ENCODE results near the gene SNAPC1.
"Not testable (repeated sequence)": the region's sequence is repeated elsewhere in the genome, so short reads cannot be mapped to it uniquely, and the experiment has no call there.

Gene SNAPC1

DNA sequence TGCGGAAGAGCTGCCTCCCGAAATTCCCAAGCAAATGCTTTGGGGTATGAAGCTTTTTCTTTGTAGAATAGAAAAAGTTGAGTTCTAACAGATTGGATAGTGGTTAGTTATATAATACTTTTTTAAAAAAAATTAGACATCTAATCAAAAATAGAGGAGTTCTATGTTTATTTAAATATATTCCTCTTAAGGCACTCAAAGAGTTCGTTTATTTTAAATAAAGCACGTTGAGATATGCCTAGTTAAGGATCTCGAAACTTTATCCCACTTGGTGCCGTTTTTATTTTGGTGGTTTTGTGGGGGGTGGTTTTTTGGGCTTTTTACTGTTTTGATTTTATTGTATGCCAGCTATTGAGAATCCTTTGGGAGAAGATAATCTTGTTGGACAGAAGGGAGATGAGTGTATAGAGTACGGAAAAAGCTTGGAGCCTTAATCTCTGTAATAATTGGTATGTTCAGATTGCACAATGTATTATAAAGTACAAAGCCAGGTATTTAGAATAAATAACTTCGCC, 10.7 kb upstream of the SNAPC1 start:
- Histone ChIP-seq H3K9ac (ENCODE audit: low read depth, low read length) (peak overlapping the region; percentile 52; the same call in 1 of the 2 replicates), H3K27ac (ENCODE audit: low read length) (no peak overlapping the region), H3K4me1 (ENCODE audit: insufficient read depth, low read length) (peaks cover 12% of the 10 kb centered on the region), H3K4me3 (ENCODE audit: low read length) (peak overlapping the region; percentile 72; the same call in 1 of the 2 replicates), H3K27me3 (ENCODE audit: insufficient read depth, low read length) (no peaks in the 10 kb centered on the region), H3K36me3 (ENCODE audit: insufficient read depth, low read depth, low read length) (peaks cover 30% of the 10 kb centered on the region), H3K9me3 (ENCODE audit: insufficient read depth, low read depth, low read length) (no peaks in the 10 kb centered on the region)

DNA sequence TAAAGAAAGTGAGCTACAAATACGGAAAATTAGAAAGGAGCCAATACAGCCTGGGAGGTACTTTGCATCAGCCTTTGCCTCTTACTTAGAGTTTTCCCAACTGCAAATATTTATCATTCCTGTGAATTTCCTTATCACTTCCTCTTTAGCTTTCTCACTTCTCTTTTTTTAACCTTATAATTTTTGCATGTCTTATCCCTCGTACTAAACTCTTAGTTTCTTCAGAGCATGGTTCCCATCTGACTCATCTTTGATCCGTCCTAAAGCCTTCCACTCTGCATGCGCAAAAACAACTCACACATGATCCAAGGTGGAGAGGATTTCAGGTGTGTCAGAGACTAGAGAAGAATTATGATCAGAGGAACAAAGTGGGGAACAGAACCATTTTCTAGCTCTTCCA, 9.6 kb upstream of the SNAPC1 start:
- Histone ChIP-seq H3K9me3 (ENCODE audit: insufficient read depth, low read depth, low read length) (no peaks in the 10 kb centered on the region), H3K4me1 (ENCODE audit: insufficient read depth, low read length) (peaks cover 12% of the 10 kb centered on the region), H3K4me3 (ENCODE audit: low read length) (no peak overlapping the region), H3K9ac (ENCODE audit: low read depth, low read length) (no peak overlapping the region), H3K36me3 (ENCODE audit: insufficient read depth, low read depth, low read length) (peaks cover 19% of the 10 kb centered on the region), H3K27ac (ENCODE audit: low read length) (no peak overlapping the region), H3K27me3 (ENCODE audit: insufficient read depth, low read length) (no peaks in the 10 kb centered on the region)

- no peaks in the 10 kb centered on the region for H3K9me3 ChIP-seq (ENCODE audit: insufficient read depth, low read depth, low read length)
- peaks cover 9% of the 10 kb centered on the region; the same call in 1 of the 2 replicates for H3K36me3 ChIP-seq (ENCODE audit: insufficient read depth, low read depth, low read length)
- no peak overlapping the region for H3K9ac ChIP-seq (ENCODE audit: low read depth, low read length)
- peaks cover 12% of the 10 kb centered on the region for H3K4me1 ChIP-seq (ENCODE audit: insufficient read depth, low read length)
- H3K27ac ChIP-seq (ENCODE audit: low read length): no peak overlapping the region
- H3K4me3 ChIP-seq (ENCODE audit: low read length): no peak overlapping the region
- H3K27me3 ChIP-seq (ENCODE audit: insufficient read depth, low read length): no peaks in the 10 kb centered on the region
Observed at GRCh38 chr14:61753631-61754030, 8.6 kb upstream of the SNAPC1 start.

DNA sequence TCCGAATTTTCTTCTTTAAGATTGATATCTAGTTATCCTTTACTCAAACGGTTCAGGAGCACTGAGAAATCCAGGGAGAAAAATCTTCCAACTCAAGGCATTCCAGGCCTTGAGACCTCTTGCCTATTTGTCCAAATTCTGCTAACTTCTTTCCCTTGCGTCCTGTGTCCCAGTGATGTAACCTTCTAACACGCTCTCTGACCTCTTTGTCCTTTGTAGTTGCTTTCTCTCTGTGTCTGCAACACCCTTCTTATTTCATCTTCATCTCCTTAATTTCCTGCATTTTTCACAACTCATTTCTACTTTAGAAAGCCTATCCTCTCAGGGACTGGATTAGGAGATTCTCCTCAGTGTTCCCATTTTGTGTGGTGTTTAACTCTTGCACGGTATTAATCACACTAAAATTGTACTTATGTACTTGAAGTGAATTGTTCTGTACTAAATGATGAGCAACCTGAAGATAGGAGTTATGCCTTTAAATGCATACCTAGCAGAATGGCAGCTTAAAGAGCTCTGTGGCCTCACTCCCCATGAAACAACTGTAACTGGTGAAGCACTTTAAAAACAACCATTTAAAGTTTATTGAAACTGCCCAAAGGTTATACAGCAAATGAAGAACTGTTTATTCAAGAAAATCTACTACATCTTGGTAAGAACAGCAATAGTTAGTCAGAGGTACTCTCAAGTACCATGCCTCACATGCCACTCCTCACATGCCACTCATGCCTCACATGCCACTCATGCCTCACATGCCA, 7.4 kb upstream of the SNAPC1 start:
- no peak overlapping the region for H3K9ac ChIP-seq (ENCODE audit: low read depth, low read length)
- no peaks in the 10 kb centered on the region for H3K9me3 ChIP-seq (ENCODE audit: insufficient read depth, low read depth, low read length)
- H3K4me1 ChIP-seq (ENCODE audit: insufficient read depth, low read length): peaks cover 4% of the 10 kb centered on the region; the same call in 1 of the 2 replicates
- no peak overlapping the region for H3K27ac ChIP-seq (ENCODE audit: low read length)
- no peak overlapping the region for H3K4me3 ChIP-seq (ENCODE audit: low read length)
- H3K27me3 ChIP-seq (ENCODE audit: insufficient read depth, low read length): no peaks in the 10 kb centered on the region
- no peaks in the 10 kb centered on the region for H3K36me3 ChIP-seq (ENCODE audit: insufficient read depth, low read depth, low read length)

DNA sequence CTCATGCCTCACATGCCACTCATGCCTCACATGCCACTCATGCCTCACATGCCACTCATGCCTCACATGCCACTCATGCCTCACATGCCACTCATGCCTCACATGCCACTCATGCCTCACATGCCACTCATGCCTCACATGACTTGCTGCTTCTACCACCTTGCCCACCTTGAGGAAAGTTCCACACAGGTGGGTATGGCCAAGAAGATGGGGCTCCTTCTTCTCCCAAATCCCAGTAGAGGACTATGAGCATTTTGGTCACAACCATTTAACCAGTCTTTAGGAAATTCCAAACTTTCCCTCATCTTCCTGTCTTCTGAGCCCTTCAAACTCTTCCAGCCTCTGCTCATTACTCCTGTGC, 6.9 kb upstream of the SNAPC1 start:
- not testable (repeated sequence) for H3K4me3 ChIP-seq (ENCODE audit: low read length); H3K27ac ChIP-seq (ENCODE audit: low read length)

GRCh38 chr14:61756135-61756534, 6.1 kb upstream of the SNAPC1 start:
- Histone ChIP-seq H3K27ac (ENCODE audit: low read length) (no peak overlapping the region), H3K4me3 (ENCODE audit: low read length) (no peak overlapping the region), H3K27me3 (ENCODE audit: insufficient read depth, low read length) (no peaks in the 10 kb centered on the region), H3K4me1 (ENCODE audit: insufficient read depth, low read length) (peaks cover 4% of the 10 kb centered on the region; the same call in 1 of the 2 replicates), H3K9ac (ENCODE audit: low read depth, low read length) (no peak overlapping the region), H3K9me3 (ENCODE audit: insufficient read depth, low read depth, low read length) (no peaks in the 10 kb centered on the region), H3K36me3 (ENCODE audit: insufficient read depth, low read depth, low read length) (no peaks in the 10 kb centered on the region)

More for the DNA sequence above, 6.9 kb upstream of the SNAPC1 start:
- not testable (repeated sequence) for H3K9me3 ChIP-seq (ENCODE audit: insufficient read depth, low read depth, low read length); H3K27me3 ChIP-seq (ENCODE audit: insufficient read depth, low read length); H3K4me1 ChIP-seq (ENCODE audit: insufficient read depth, low read length); H3K9ac ChIP-seq (ENCODE audit: low read depth, low read length); H3K36me3 ChIP-seq (ENCODE audit: insufficient read depth, low read depth, low read length)

DNA sequence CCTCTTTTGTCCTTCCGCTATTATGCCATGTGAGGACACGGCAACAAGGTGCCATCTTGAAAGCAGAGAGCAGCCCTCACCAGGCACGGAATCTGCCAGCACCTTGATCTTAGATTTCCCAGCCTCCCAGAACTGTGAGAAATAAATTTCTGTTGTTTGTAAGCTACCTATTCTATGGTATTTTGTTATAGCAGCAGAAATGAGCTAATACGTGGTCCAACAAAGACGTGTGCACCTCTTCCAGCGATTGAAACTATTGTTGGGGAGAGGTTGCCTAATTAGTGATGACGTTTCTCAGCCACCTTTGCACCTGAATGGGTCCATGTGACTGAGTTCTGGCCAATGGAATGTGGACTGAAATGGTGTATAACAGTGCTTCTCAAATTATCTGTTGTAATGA, 2.3 kb upstream of the SNAPC1 start:
- no peaks in the 10 kb centered on the region for H3K36me3 ChIP-seq (ENCODE audit: insufficient read depth, low read depth, low read length)
- H3K9ac ChIP-seq (ENCODE audit: low read depth, low read length): no peak overlapping the region
- peaks cover 9% of the 10 kb centered on the region; the same call in 1 of the 2 replicates for H3K4me1 ChIP-seq (ENCODE audit: insufficient read depth, low read length)
- H3K9me3 ChIP-seq (ENCODE audit: insufficient read depth, low read depth, low read length): no peaks in the 10 kb centered on the region
- H3K4me3 ChIP-seq (ENCODE audit: low read length): no peak overlapping the region
- H3K27me3 ChIP-seq (ENCODE audit: insufficient read depth, low read length): no peaks in the 10 kb centered on the region
- no peak overlapping the region for H3K27ac ChIP-seq (ENCODE audit: low read length)

DNA sequence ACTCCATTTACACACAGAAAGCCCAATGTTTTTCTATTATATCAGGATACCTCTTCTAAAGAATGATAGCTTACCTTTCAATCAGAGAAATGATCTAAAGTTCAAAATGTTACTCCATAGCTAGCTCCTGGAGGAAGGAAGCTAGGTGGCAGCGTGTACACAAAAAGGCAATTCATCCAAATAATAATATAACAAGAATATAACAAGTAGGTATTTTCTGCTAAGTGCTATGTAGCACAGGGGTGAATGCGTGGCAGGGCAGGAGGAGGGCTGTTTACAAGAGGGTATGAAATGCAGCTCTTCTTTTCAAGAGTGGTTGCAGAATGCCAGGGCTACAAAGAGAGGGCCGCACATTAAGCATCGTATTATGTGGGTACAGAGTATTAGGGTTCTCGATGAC, 663 bp upstream of the SNAPC1 start:
- Histone ChIP-seq H3K4me3 (ENCODE audit: low read length) (peak overlapping the region; percentile 92), H3K9ac (ENCODE audit: low read depth, low read length) (peak overlapping the region; percentile 87), H3K9me3 (ENCODE audit: insufficient read depth, low read depth, low read length) (no peaks in the 10 kb centered on the region), H3K27ac (ENCODE audit: low read length) (peak overlapping the region; percentile 81), H3K4me1 (ENCODE audit: insufficient read depth, low read length) (peaks cover 16% of the 10 kb centered on the region; the same call in 1 of the 2 replicates), H3K27me3 (ENCODE audit: insufficient read depth, low read length) (no peaks in the 10 kb centered on the region), H3K36me3 (ENCODE audit: insufficient read depth, low read depth, low read length) (no peaks in the 10 kb centered on the region)

DNA sequence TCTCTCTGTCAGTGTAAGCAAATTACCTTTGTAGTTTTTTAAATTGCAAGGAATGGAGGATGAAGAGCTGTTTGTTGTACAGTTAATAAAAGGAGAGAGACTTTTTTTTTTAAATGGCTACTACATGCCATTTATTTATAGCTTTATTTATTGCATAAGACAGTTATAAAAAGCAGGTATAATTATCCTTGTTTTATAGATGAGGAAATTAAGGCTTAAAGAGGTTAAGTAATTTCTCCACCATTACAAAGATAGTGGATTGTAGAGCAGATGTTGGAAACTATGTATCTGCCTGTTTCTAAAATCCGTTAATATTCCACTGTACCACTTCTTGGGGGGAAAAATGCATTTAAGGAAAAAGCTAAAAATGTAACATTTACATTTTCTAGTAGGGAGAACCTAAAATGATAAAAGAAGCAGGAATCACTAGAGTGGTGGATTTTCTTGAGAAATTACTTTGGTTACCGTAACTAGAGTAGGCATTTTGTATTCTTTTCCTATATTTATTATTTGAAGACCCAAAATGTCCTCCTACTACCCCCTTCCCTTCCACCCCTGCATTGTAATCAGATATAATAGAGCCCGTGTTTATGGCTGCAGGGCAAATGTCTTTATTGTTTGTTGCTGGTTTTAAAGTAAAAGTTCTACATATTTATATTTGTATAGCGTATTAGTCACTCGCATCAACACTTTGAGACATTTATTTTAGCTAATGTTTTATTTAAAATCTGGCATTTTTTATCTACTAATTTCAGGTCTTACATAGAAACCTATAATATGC, 2.3 kb downstream of the SNAPC1 start:
- H3K27ac ChIP-seq (ENCODE audit: low read length): no peak overlapping the region
- H3K9me3 ChIP-seq (ENCODE audit: insufficient read depth, low read depth, low read length): no peaks in the 10 kb centered on the region
- H3K4me3 ChIP-seq (ENCODE audit: low read length): peak overlapping the region; percentile 92
- H3K9ac ChIP-seq (ENCODE audit: low read depth, low read length): peak overlapping the region; percentile 93; the same call in 1 of the 2 replicates
- peaks cover 16% of the 10 kb centered on the region; the same call in 1 of the 2 replicates for H3K4me1 ChIP-seq (ENCODE audit: insufficient read depth, low read length)
- H3K36me3 ChIP-seq (ENCODE audit: insufficient read depth, low read depth, low read length): peaks cover 21% of the 10 kb centered on the region
- no peaks in the 10 kb centered on the region for H3K27me3 ChIP-seq (ENCODE audit: insufficient read depth, low read length)

DNA sequence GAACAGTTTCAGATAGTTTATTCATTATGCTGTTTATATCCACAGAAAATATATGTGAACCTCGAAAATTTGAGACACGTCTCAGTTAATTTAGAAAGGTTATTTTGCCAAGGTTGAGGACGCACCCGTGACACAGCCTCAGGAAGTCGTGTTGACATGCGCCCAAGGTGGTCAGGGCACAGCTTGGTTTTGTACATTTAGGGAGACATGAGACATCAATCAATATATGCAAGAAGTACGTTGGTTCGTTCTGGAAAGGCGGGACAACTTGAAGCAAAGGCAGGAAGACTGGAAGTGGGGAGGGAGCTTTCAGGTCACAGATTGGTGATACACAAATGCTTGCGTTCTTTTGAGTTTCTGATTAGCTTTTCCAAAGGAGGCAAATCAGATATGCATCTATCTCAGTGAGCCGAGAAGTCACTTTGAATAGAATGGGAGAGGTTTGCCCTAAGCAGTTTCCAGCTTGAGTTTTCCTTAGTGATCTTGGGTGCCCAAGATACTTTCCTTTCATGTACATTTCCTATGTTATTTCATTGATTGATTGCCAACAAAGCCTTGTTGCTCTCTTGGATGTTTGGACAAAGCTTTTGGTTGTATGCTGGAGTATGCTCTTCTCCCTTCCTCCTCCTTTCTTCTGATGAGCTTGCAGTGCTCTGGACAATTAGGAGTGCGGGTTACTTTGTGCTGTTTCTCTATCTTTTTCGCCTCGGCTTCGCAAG, 3.2 kb downstream of the SNAPC1 start:
- H3K4me1 ChIP-seq (ENCODE audit: insufficient read depth, low read length): peaks cover 16% of the 10 kb centered on the region; the same call in 1 of the 2 replicates
- H3K4me3 ChIP-seq (ENCODE audit: low read length): peak overlapping the region; percentile 92
- no peak overlapping the region for H3K27ac ChIP-seq (ENCODE audit: low read length)
- H3K27me3 ChIP-seq (ENCODE audit: insufficient read depth, low read length): no peaks in the 10 kb centered on the region
- H3K9me3 ChIP-seq (ENCODE audit: insufficient read depth, low read depth, low read length): no peaks in the 10 kb centered on the region
- peaks cover 29% of the 10 kb centered on the region for H3K36me3 ChIP-seq (ENCODE audit: insufficient read depth, low read depth, low read length)
- no peak overlapping the region for H3K9ac ChIP-seq (ENCODE audit: low read depth, low read length)

GRCh38 chr14:61766151-61766550, 3.9 kb downstream of the SNAPC1 start:
- H3K9ac ChIP-seq (ENCODE audit: low read depth, low read length): no peak overlapping the region
- peaks cover 16% of the 10 kb centered on the region; the same call in 1 of the 2 replicates for H3K4me1 ChIP-seq (ENCODE audit: insufficient read depth, low read length)
- peaks cover 37% of the 10 kb centered on the region for H3K36me3 ChIP-seq (ENCODE audit: insufficient read depth, low read depth, low read length)
- no peak overlapping the region for H3K27ac ChIP-seq (ENCODE audit: low read length)
- no peaks in the 10 kb centered on the region for H3K27me3 ChIP-seq (ENCODE audit: insufficient read depth, low read length)
- no peak overlapping the region for H3K4me3 ChIP-seq (ENCODE audit: low read length)
- H3K9me3 ChIP-seq (ENCODE audit: insufficient read depth, low read depth, low read length): no peaks in the 10 kb centered on the region
